SK-N-SH treated with all-trans-retinoic acid at 6 μM for 48 hours (cell line): ENCODE results near the gene LGMN.

Source experiments
- ATAC-seq: fragments of 200-7000 bp; cut with Tn5 transposase; 3 replicates; pipeline ENCODE4 v1.9.1; 2020; ENCODE audit warnings: mild to moderate bottlenecking, moderate library complexity
- ARNTL ChIP-seq: fragments of 450-650 bp; formaldehyde crosslinking; IDR thresholded peaks from 2 replicates; pipeline ENCODE4 v1.5.0; 2020; ENCODE audit warnings: low read depth, mild to moderate bottlenecking, moderate library complexity, borderline replicate concordance
- BACH2 ChIP-seq: fragments of 250-450 bp; sonication (Bioruptor Pico); IDR thresholded peaks from 2 replicates; pipeline ENCODE4 v1.9.0; 2021; ENCODE audit warnings: mild to moderate bottlenecking, borderline replicate concordance
- CREB5 ChIP-seq: fragments of 250-450 bp; sonication (Bioruptor Pico); IDR thresholded peaks from 2 replicates; pipeline ENCODE4 v1.5.1; 2020; ENCODE audit warnings: low read depth, mild to moderate bottlenecking, moderate library complexity
- CSDC2 ChIP-seq: fragments of 250-450 bp; sonication (Bioruptor Pico); IDR thresholded peaks from 2 replicates; pipeline ENCODE4 v1.5.0; 2020; ENCODE audit warnings: mild to moderate bottlenecking, moderate library complexity
- CSRNP3 ChIP-seq: fragments of 250-450 bp; sonication (Bioruptor Pico); IDR thresholded peaks from 2 replicates; pipeline ENCODE4 v1.5.1; 2021; ENCODE audit warnings: mild to moderate bottlenecking, moderate library complexity
- ESRRG ChIP-seq: fragments of 250-450 bp; sonication (Bioruptor Pico); IDR thresholded peaks from 2 replicates; pipeline ENCODE4 v1.6.1; 2021; ENCODE audit warnings: mild to moderate bottlenecking
- GLIS3 ChIP-seq: fragments of 250-450 bp; sonication (Bioruptor Pico); IDR thresholded peaks from 2 replicates; pipeline ENCODE4 v1.5.0; 2020; ENCODE audit warnings: mild to moderate bottlenecking, moderate library complexity
- OSR1 ChIP-seq: fragments of 250-450 bp; sonication (Bioruptor Pico); IDR thresholded peaks from 2 replicates; pipeline ENCODE4 v1.8.0; 2022; ENCODE audit warnings: moderate library complexity, mild to moderate bottlenecking, inconsistent platforms
- PATZ1 ChIP-seq: fragments of 250-450 bp; sonication (Bioruptor Pico); IDR thresholded peaks from 2 replicates; pipeline ENCODE4 v1.8.0; 2020; ENCODE audit warnings: mild to moderate bottlenecking, moderate library complexity, borderline replicate concordance
- RARB ChIP-seq: fragments of 250-450 bp; sonication (Bioruptor Pico); IDR thresholded peaks from 2 replicates; pipeline ENCODE4 v1.8.0; 2021; ENCODE audit warnings: mild to moderate bottlenecking, moderate library complexity
- SNAI2 ChIP-seq: fragments of 250-450 bp; sonication (Bioruptor Pico); IDR thresholded peaks from 2 replicates; pipeline ENCODE4 v1.5.0; 2020; ENCODE audit warnings: mild to moderate bottlenecking, moderate library complexity
- TCF4 ChIP-seq: fragments of 250-450 bp; sonication (Bioruptor Pico); IDR thresholded peaks from 2 replicates; pipeline ENCODE4 v1.8.0; 2021; ENCODE audit warnings: mild to moderate bottlenecking, moderate library complexity, borderline replicate concordance
- TOX ChIP-seq: fragments of 250-450 bp; sonication (Bioruptor Pico); IDR thresholded peaks from 2 replicates; pipeline ENCODE4 v1.8.0; 2021; ENCODE audit warnings: mild to moderate bottlenecking, moderate library complexity, borderline replicate concordance
- TSHZ2 ChIP-seq: fragments of 250-450 bp; sonication (Bioruptor Pico); IDR thresholded peaks from 2 replicates; pipeline ENCODE4 v1.5.0; 2020; ENCODE audit warnings: mild to moderate bottlenecking, moderate library complexity
- ZC3H10 ChIP-seq: fragments of 250-450 bp; sonication (Bioruptor Pico); IDR thresholded peaks from 2 replicates; pipeline ENCODE4 v1.5.1; 2021; ENCODE audit warnings: mild to moderate bottlenecking, moderate library complexity
- ZFP3 ChIP-seq: fragments of 250-450 bp; sonication (Bioruptor Pico); IDR thresholded peaks from 2 replicates; pipeline ENCODE4 v1.5.0; 2020; ENCODE audit warnings: mild to moderate bottlenecking, moderate library complexity
- ZFP30 ChIP-seq: fragments of 450-650 bp; formaldehyde crosslinking; IDR thresholded peaks from 2 replicates; pipeline ENCODE4 v1.5.0; 2022; ENCODE audit warnings: mild to moderate bottlenecking, moderate library complexity
- ZNF70 ChIP-seq: fragments of 450-650 bp; formaldehyde crosslinking; IDR thresholded peaks from 2 replicates; pipeline ENCODE4 v1.5.0; 2020; ENCODE audit warnings: mild to moderate bottlenecking, moderate library complexity
- ZNF8 ChIP-seq: fragments of 450-650 bp; formaldehyde crosslinking; IDR thresholded peaks from 2 replicates; pipeline ENCODE4 v1.5.0; 2020; ENCODE audit warnings: mild to moderate bottlenecking, moderate library complexity
- TF ChIP-seq, protein P1 (sequence below): fragments of 250-450 bp; sonication (Bioruptor Pico); IDR thresholded peaks from 2 replicates; pipeline ENCODE4 v1.8.0; 2021; ENCODE audit warnings: low read depth, mild to moderate bottlenecking, moderate library complexity, borderline replicate concordance

Gene LGMN

GRCh38 chr14:92663049-92663448, 85.4 kb downstream of the LGMN start:
- TF ChIP-seq PATZ1 (CRISPR knock-in tag) (no peak), ZNF70 (CRISPR knock-in tag) (no peak), CSDC2 (CRISPR knock-in tag) (no peak), ZFP3 (CRISPR knock-in tag) (no peak), GLIS3 (CRISPR knock-in tag) (no peak), TOX (CRISPR knock-in tag) (no peak), ZC3H10 (CRISPR knock-in tag) (no peak), SNAI2 (CRISPR knock-in tag) (no peak), RARB (CRISPR knock-in tag) (no peak), OSR1 (CRISPR knock-in tag) (no peak), ARNTL (CRISPR knock-in tag) (no peak), TCF4 (CRISPR knock-in tag) (no peak), CSRNP3 (CRISPR knock-in tag) (no peak), ZFP30 (CRISPR knock-in tag) (no peak), TSHZ2 (CRISPR knock-in tag) (no peak)
- TF ChIP-seq, protein P1, sequence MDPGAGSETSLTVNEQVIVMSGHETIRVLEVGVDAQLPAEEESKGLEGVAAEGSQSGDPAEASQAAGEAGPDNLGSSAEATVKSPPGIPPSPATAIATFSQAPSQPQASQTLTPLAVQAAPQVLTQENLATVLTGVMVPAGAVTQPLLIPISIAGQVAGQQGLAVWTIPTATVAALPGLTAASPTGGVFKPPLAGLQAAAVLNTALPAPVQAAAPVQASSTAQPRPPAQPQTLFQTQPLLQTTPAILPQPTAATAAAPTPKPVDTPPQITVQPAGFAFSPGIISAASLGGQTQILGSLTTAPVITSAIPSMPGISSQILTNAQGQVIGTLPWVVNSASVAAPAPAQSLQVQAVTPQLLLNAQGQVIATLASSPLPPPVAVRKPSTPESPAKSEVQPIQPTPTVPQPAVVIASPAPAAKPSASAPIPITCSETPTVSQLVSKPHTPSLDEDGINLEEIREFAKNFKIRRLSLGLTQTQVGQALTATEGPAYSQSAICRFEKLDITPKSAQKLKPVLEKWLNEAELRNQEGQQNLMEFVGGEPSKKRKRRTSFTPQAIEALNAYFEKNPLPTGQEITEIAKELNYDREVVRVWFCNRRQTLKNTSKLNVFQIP (CRISPR knock-in tag): no peak

DNA sequence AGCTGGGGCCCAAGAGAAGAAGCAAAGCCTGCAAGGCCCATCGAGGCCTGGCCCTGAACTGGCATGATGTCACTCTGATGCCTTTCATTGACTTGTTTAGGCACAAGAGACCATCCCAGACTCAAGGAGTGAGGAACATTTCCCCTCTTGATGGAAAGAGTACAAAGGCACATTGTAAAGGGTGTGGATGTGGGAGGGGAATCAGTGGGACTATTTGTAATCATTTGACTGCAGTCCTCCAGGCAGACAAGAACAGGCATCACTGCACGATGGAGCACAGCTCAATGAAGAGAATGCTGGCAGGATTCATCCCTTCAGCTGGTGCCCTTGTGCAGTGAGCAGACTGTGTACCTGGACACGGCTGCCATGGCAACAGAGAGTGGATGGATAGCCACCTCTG, 87.9 kb downstream of the LGMN start:
- ATAC-seq: no peak
- TF ChIP-seq, protein P1 (CRISPR knock-in tag): no peak
- TF ChIP-seq CREB5: no peak
- no peak for TF ChIP-seq BACH2 (CRISPR knock-in tag)
- TF ChIP-seq TOX (CRISPR knock-in tag): no peak
- TF ChIP-seq TSHZ2 (CRISPR knock-in tag): no peak
- no peak for TF ChIP-seq OSR1 (CRISPR knock-in tag)
- no peak for TF ChIP-seq PATZ1 (CRISPR knock-in tag)
- TF ChIP-seq CSRNP3 (CRISPR knock-in tag): no peak
- TF ChIP-seq TCF4 (CRISPR knock-in tag): no peak
- no peak for TF ChIP-seq ZNF8 (CRISPR knock-in tag)
- TF ChIP-seq SNAI2 (CRISPR knock-in tag): no peak
- TF ChIP-seq RARB (CRISPR knock-in tag): no peak
- no peak for TF ChIP-seq ESRRG (CRISPR knock-in tag)

More at GRCh38 chr14:92663049-92663448, 85.4 kb downstream of the LGMN start:
- ATAC-seq: no peak
